ENCODE measurements around the gene METTL9. TPM values are rescaled to one million over a fixed set of nuclear protein-coding genes. Genes with fewer than 3 reads are reported as not detected.
"Not testable (repeated sequence)": the region's sequence is repeated elsewhere in the genome, so short reads cannot be mapped to it uniquely, and the experiment has no call there.

The METTL9 gene
- total RNA-seq, 4 donors from 2014 or later, result 97.0 to 118 (median 108) TPM

GRCh38 chr16:21556651-21557241 is 42.6 kb upstream of the METTL9 start:
- 52 to 58% methylated on average over 15 to 18 of the region's 25 CpGs for WGBS, 2 donors (ENCODE audit: low coverage in 1 of 2)
- H3K9me3 ChIP-seq, H3K27me3 ChIP-seq, H3K36me3 ChIP-seq, H3K4me3 ChIP-seq: not testable (repeated sequence)
- Histone ChIP-seq H3K27ac (peak overlapping the region in 3 of 4 donors; percentile 15 to 58 (median 41)), H3K4me1 (peaks cover 0 to 22% (median 12%) of the 10 kb centered on the region in 3 donors)
- ATAC-seq, result peak; percentile 90

DNA sequence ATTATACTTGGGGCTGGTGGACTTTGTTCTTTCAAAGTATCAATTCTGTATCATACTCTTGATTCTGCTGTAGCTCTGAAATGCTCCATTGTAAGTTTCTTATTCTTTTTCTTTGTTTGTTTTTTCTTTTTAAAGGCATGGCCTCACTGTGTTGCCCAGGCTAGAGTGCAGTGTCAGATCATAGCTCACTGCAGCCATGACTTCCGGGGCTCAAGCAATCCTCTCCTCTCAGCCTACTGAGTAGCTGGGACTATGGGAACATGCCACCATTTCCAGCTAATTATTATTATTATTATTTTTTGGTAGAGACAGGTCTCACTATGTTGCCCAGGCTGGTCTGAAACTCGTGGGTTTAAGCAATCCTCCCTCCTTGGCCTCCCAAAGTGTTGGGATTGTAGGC is 38.9 kb upstream of the METTL9 start:
- TF ChIP-seq, protein P1, sequence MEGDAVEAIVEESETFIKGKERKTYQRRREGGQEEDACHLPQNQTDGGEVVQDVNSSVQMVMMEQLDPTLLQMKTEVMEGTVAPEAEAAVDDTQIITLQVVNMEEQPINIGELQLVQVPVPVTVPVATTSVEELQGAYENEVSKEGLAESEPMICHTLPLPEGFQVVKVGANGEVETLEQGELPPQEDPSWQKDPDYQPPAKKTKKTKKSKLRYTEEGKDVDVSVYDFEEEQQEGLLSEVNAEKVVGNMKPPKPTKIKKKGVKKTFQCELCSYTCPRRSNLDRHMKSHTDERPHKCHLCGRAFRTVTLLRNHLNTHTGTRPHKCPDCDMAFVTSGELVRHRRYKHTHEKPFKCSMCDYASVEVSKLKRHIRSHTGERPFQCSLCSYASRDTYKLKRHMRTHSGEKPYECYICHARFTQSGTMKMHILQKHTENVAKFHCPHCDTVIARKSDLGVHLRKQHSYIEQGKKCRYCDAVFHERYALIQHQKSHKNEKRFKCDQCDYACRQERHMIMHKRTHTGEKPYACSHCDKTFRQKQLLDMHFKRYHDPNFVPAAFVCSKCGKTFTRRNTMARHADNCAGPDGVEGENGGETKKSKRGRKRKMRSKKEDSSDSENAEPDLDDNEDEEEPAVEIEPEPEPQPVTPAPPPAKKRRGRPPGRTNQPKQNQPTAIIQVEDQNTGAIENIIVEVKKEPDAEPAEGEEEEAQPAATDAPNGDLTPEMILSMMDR (IDR thresholded peaks at IDR 0.05), result no peak
- TF ChIP-seq POLR2A (IDR thresholded peaks at IDR 0.05) (no peak), POLR2AphosphoS5 (IDR thresholded peaks at IDR 0.05) (no peak), EP300 (IDR thresholded peaks at IDR 0.05) (no peak)
- Histone ChIP-seq H3K27ac (no peak overlapping the region), H3K27me3 (peaks cover 6% of the 10 kb centered on the region), H3K9me3 (no peaks in the 10 kb centered on the region), H3K4me1 (peaks cover 0 to 11% (median 4%) of the 10 kb centered on the region in 3 donors), H3K4me3 (no peak overlapping the region), H3K36me3 (no peaks in the 10 kb centered on the region)
- 60 to 68% methylated on average over 2 of the region's 2 CpGs for WGBS, 2 donors (ENCODE audit: low coverage in 1 of 2)
- no peak for ATAC-seq

- Histone ChIP-seq H3K4me1 (no peaks in the 10 kb centered on the region), H3K27me3 (no peaks in the 10 kb centered on the region), H3K9me3 (no peaks in the 10 kb centered on the region), H3K4me3 (no peak overlapping the region), H3K36me3 (no peaks in the 10 kb centered on the region), H3K27ac (no peak overlapping the region)
- TF ChIP-seq, protein P1 (IDR thresholded peaks at IDR 0.05), result no peak
- TF ChIP-seq EP300 (IDR thresholded peaks at IDR 0.05) (no peak), POLR2A (IDR thresholded peaks at IDR 0.05) (no peak), POLR2AphosphoS5 (IDR thresholded peaks at IDR 0.05) (no peak)
- WGBS, 2 donors (ENCODE audit: low coverage in 1 of 2), result 93 to 94% methylated on average over 2 of the region's 2 CpGs
- no peak for ATAC-seq
These were observed 35.7 kb upstream of the METTL9 start for GRCh38 chr16:21563676-21564075.

GRCh38 chr16:21564367-21564766 is 35.0 kb upstream of the METTL9 start:
- H3K36me3 ChIP-seq, H3K4me1 ChIP-seq, H3K27ac ChIP-seq, H3K27me3 ChIP-seq, ATAC-seq, H3K4me3 ChIP-seq, H3K9me3 ChIP-seq: not testable (repeated sequence)
- 40 to 59% methylated on average over 1 of the region's 1 CpG for WGBS, 2 donors (ENCODE audit: low coverage in 1 of 2)

- 44 to 61% methylated on average over 2 of the region's 2 CpGs for WGBS, 2 donors (ENCODE audit: low coverage in 1 of 2)
- no peaks in the 10 kb centered on the region for H3K36me3 ChIP-seq
- no peaks in the 10 kb centered on the region for H3K27me3 ChIP-seq
- no peaks in the 10 kb centered on the region for H3K9me3 ChIP-seq
- H3K4me3 ChIP-seq, result no peak overlapping the region
- ATAC-seq, result no peak
- H3K4me1 ChIP-seq, result peaks cover 0 to 4% (median 0%) of the 10 kb centered on the region in 3 donors
- TF ChIP-seq, protein P1 (IDR thresholded peaks at IDR 0.05), result no peak
- TF ChIP-seq POLR2A (IDR thresholded peaks at IDR 0.05), result no peak
- no peak for TF ChIP-seq EP300 (IDR thresholded peaks at IDR 0.05)
- no peak for TF ChIP-seq POLR2AphosphoS5 (IDR thresholded peaks at IDR 0.05)
- peak overlapping the region in 1 of 4 donors; percentile 1 for H3K27ac ChIP-seq
These were observed 33.9 kb upstream of the METTL9 start for GRCh38 chr16:21565507-21565860.

DNA sequence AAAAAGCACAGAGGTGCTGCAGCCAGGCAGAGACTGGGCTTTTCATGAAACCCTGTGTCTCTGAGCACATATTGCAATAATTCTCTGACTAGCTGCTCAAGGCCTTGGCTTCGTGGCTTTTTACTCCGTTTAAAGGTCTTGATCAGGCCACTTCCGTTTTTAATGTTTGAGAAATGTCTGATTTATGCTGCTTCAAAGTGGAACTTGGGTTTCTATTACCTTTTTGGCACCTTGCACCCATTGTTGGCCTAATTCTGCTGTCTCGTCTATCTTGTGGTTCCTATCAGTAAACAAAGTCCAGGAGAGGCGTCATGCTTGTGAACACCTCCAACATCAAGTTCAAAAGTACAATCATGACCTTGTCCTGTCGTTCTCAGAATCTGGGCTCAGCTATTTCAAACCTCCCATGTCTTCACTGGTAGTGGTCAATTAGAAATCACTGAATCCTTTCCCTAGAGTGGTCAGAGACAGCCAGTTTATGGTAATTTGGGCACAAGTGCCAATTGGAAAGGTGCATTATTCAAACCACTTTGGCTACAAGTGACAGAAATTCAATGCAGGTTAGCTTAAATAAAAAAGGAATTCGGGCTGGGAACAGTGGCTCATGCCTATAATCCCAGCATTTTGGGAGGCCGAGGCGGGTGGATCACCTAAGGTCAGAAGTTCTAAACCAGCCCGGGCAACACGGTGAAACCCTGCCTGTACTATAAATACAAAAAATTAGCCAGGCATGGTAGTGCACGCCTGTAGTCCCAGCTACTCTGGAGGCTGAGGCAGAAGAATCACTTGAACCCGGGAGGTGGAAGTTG is 33.3 kb upstream of the METTL9 start:
- no peak for ATAC-seq
- Histone ChIP-seq H3K27me3 (peaks cover 4% of the 10 kb centered on the region), H3K36me3 (no peaks in the 10 kb centered on the region), H3K27ac (peak overlapping the region in 1 of 4 donors; percentile 1), H3K9me3 (no peaks in the 10 kb centered on the region), H3K4me3 (no peak overlapping the region), H3K4me1 (peaks cover 0 to 4% (median 0%) of the 10 kb centered on the region in 3 donors)
- 65 to 71% methylated on average over 13 of the region's 13 CpGs for WGBS, 2 donors (ENCODE audit: low coverage in 1 of 2)
- TF ChIP-seq POLR2A (IDR thresholded peaks at IDR 0.05) (no peak), POLR2AphosphoS5 (IDR thresholded peaks at IDR 0.05) (no peak), EP300 (IDR thresholded peaks at IDR 0.05) (no peak)
- TF ChIP-seq, protein P1 (IDR thresholded peaks at IDR 0.05), result no peak

Data from gastroesophageal sphincter (tissue), 4 donors.